NCI-H748 (cell line): ENCODE results near the gene NPAS2.

ENCODE experiments used
- DNase-seq: peaks from one replicate; lab custom pipeline; 2025; ENCODE audit not compliant: unreplicated experiment; lab: John Stamatoyannopoulos, UW

NPAS2 gene

GRCh38 chr2:100793982-100794381 lies 26.0 kb upstream of the NPAS2 start:
- no peak for DNase-seq

- no peak for DNase-seq
These were observed 23.3 kb upstream of the NPAS2 start for GRCh38 chr2:100796499-100797100.

- no peak for DNase-seq
These were observed 20.3 kb upstream of the NPAS2 start for GRCh38 chr2:100799686-100800085.

- DNase-seq, result no peak
These were observed 19.0 kb upstream of the NPAS2 start for GRCh38 chr2:100800915-100801314.

GRCh38 chr2:100801402-100801801 lies 18.5 kb upstream of the NPAS2 start:
- no peak for DNase-seq

- no peak for DNase-seq
These were observed 17.9 kb upstream of the NPAS2 start for GRCh38 chr2:100802066-100802465.

GRCh38 chr2:100803334-100803733 lies 16.6 kb upstream of the NPAS2 start:
- no peak for DNase-seq

- no peak for DNase-seq
These were observed 13.4 kb upstream of the NPAS2 start for GRCh38 chr2:100806550-100806949.

- DNase-seq, result no peak
These were observed 12.2 kb upstream of the NPAS2 start for GRCh38 chr2:100807707-100808106.

- no peak for DNase-seq
These were observed 11.4 kb upstream of the NPAS2 start for GRCh38 chr2:100808582-100808981.

GRCh38 chr2:100809506-100809905 lies 10.4 kb upstream of the NPAS2 start:
- DNase-seq, result no peak

GRCh38 chr2:100810603-100811145 lies 9.3 kb upstream of the NPAS2 start:
- no peak for DNase-seq

- DNase-seq, result no peak
These were observed 7.8 kb upstream of the NPAS2 start for GRCh38 chr2:100812116-100812515.

- no peak for DNase-seq
These were observed 7.4 kb upstream of the NPAS2 start for GRCh38 chr2:100812573-100812972.

- peak; percentile 62 for DNase-seq
These were observed 6.4 kb upstream of the NPAS2 start for GRCh38 chr2:100813527-100813926.

GRCh38 chr2:100814043-100814442 lies 5.9 kb upstream of the NPAS2 start:
- no peak for DNase-seq

- DNase-seq, result no peak
These were observed 5.5 kb upstream of the NPAS2 start for GRCh38 chr2:100814453-100814852.

GRCh38 chr2:100817388-100817985 lies 2.5 kb upstream of the NPAS2 start:
- DNase-seq, result no peak

- DNase-seq, result no peak
These were observed 1.8 kb upstream of the NPAS2 start for GRCh38 chr2:100818003-100818605.

- peak; percentile 18 for DNase-seq
These were observed 1.2 kb upstream of the NPAS2 start for GRCh38 chr2:100818606-100819369.

- no peak for DNase-seq
These were observed 259 bp downstream of the NPAS2 start for GRCh38 chr2:100820273-100820522.
